ENCODE results near the gene GRXCR1. TPM values are rescaled to one million over a fixed set of nuclear protein-coding genes. Genes with fewer than 3 reads are reported as not detected.

The GRXCR1 gene
- total RNA-seq, 1 experiment from 2014 or later = not detected

DNA sequence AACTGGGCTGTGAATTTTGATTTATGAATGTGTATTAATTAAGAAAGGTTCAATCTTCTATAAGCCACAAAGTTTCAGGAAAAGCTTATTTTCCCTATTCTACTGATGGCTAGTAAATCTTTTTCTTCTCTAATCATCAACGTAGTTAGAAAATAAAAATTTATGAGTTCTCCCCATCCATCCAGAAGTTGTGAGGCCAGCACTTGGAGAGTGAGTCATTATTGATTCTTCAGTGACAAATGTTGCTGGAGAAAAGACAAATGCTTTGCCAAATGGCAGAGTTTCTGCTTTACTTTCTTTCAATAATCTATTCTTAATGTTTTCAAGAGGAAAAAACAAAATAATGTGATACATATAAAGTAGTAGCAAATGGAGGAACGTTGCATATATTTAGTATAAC is 11.3 kb upstream of the GRXCR1 start:
- Mint-ChIP-seq H3K27me3 (ENCODE audit: low read depth) (no peaks in the 10 kb centered on the region; the same call in none of the 2 replicates), H3K27ac (no peak overlapping the region), H3K4me1 (no peaks in the 10 kb centered on the region), H3K4me3 (no peak overlapping the region), H3K36me3 (ENCODE audit: insufficient read depth in 1 of 3, low read depth in 3 of 3) (0 out of 7 replicates have a peak, but pooled peaks cover 0 to 1% (median 0%) of the 10 kb centered on the region in 3 experiments), H3K9me3 (peaks cover 0 to 3% of the 10 kb centered on the region in 2 experiments; a peak in 2 of 5 replicates)
- Histone ChIP-seq H2BK20ac (ENCODE audit: low read depth, low read length, poor library complexity, severe bottlenecking) (no peak overlapping the region), H3K9me3 (ENCODE audit: control insufficient read depth, low read depth, low read length) (no peaks in the 10 kb centered on the region), H3K9ac (ENCODE audit: extremely low read depth, insufficient read length, low read length) (no peak overlapping the region), H3K27me3 (ENCODE audit: insufficient read depth, low read length) (no peaks in the 10 kb centered on the region), H4K8ac (replicated peaks; ENCODE audit: insufficient read length, low read depth, low read length) (no peak overlapping the region), H4K5ac (ENCODE audit: insufficient read length, low read depth, low read length) (no peak overlapping the region), H3K56ac (ENCODE audit: insufficient read length, low read depth, low read length) (no peak overlapping the region), H3K79me1 (ENCODE audit: insufficient read depth, low read depth, low read length, poor library complexity, severe bottlenecking) (no peaks in the 10 kb centered on the region), H2BK5ac (ENCODE audit: insufficient read length, low read length) (no peak overlapping the region), H3K4me2 (ENCODE audit: insufficient read depth, insufficient read length, low read length) (no peak overlapping the region), H4K91ac (ENCODE audit: insufficient read length, low read depth, low read length) (no peak overlapping the region), H3K4me1 (ENCODE audit: insufficient read depth, low read length) (no peaks in the 10 kb centered on the region), H3K79me2 (ENCODE audit: insufficient read depth, low read length) (no peaks in the 10 kb centered on the region), H3K14ac (ENCODE audit: insufficient read depth, low read length) (no peak overlapping the region), H4K20me1 (ENCODE audit: control insufficient read depth, insufficient read depth, insufficient read length) (no peaks in the 10 kb centered on the region), H2AK5ac (ENCODE audit: insufficient read length, low read length) (no peak overlapping the region), H2BK15ac (ENCODE audit: low read depth, low read length) (no peak overlapping the region), H2BK12ac (ENCODE audit: insufficient read length, low read depth, low read length) (no peak overlapping the region), H2BK120ac (ENCODE audit: low read depth, low read length, poor library complexity, severe bottlenecking) (no peak overlapping the region), H3K23ac (ENCODE audit: insufficient read length, low read depth, low read length) (no peak overlapping the region), H3K18ac (ENCODE audit: insufficient read length, low read depth, low read length) (no peak overlapping the region), H3K23me2 (ENCODE audit: insufficient read length, low read depth, low read length, poor library complexity, severe bottlenecking) (no peaks in the 10 kb centered on the region), H3T11ph (ENCODE audit: low read length) (no peak overlapping the region), H3K4ac (ENCODE audit: low read depth, low read length) (no peak overlapping the region), H3K27ac (ENCODE audit: insufficient read length, low read depth, low read length) (no peak overlapping the region), H2AFZ (ENCODE audit: low read length) (no peak overlapping the region)
- TF ChIP-seq CTCF (conservative IDR thresholded peaks at IDR 0.05) = no peak
- no peak for DNase-seq
- WGBS (ENCODE audit: extremely low coverage, insufficient read length, low lambda C conversion rate) = no CpG with 5 or more reads among the region's 2 CpGs

All from H9 (cell line).